OCI-LY1 (cell line): Measurements from ENCODE around the gene FXYD6.

Source experiments
- H2AFZ ChIP-seq: fragments of 200-600 bp; sonication (generic), shearing (Covaris generic); 2 replicates; pipeline ENCODE4 v1.6.0; 2014; ENCODE audit warnings: antibody characterized with exemption, mild to moderate bottlenecking, low read length
- H3F3A ChIP-seq: fragments of 200-600 bp; sonication (generic), shearing (Covaris generic); 2 replicates; pipeline ENCODE4 v1.6.0; 2014; ENCODE audit warnings: mild to moderate bottlenecking, antibody characterized with exemption, low read length, moderate library complexity; ENCODE audit not compliant: insufficient read depth
- H3K27ac ChIP-seq: fragments of 200-600 bp; sonication (generic); 2 replicates; pipeline ENCODE4 v1.5.1; 2014; ENCODE audit warnings: low read length, mixed run types, mild to moderate bottlenecking, low read depth; ENCODE audit not compliant: poor library complexity, severe bottlenecking
- H3K27me3 ChIP-seq: fragments of 200-600 bp; sonication (generic); 2 replicates; pipeline ENCODE4 v1.6.0; 2014; ENCODE audit warnings: antibody characterized with exemption, mild to moderate bottlenecking, low read length, moderate library complexity; ENCODE audit not compliant: insufficient read depth
- H3K36me3 ChIP-seq: fragments of 200-600 bp; sonication (generic); 2 replicates; pipeline ENCODE4 v1.6.1; 2014; ENCODE audit warnings: mild to moderate bottlenecking, antibody characterized with exemption, low read length, moderate library complexity, mixed read lengths; ENCODE audit not compliant: insufficient read depth
- H3K4me1 ChIP-seq: fragments of 200-600 bp; sonication (generic); 2 replicates; pipeline ENCODE4 v1.5.1; 2014; ENCODE audit warnings: mild to moderate bottlenecking, low read length, moderate library complexity; ENCODE audit not compliant: insufficient read depth, severe bottlenecking
- H3K4me2 ChIP-seq: fragments of 200-600 bp; sonication (generic), shearing (Covaris generic); 2 replicates; pipeline ENCODE4 v1.6.1; 2014; ENCODE audit warnings: low read length
- H3K4me3 ChIP-seq: fragments of 200-600 bp; sonication (generic); 2 replicates; pipeline ENCODE4 v1.5.1; 2014; ENCODE audit warnings: low read length, low read depth, mild to moderate bottlenecking, mixed read lengths; ENCODE audit not compliant: poor library complexity, severe bottlenecking
- H3K79me2 ChIP-seq: fragments of 200-600 bp; shearing (Covaris generic); 2 replicates; pipeline ENCODE4 v1.6.1; 2016; ENCODE audit warnings: mixed run types, low read length, mixed read lengths; ENCODE audit not compliant: insufficient read depth
- H3K9ac ChIP-seq: fragments of 200-600 bp; sonication (generic), shearing (Covaris generic); 2 replicates; pipeline ENCODE4 v1.6.1; 2014; ENCODE audit warnings: mild to moderate bottlenecking, low read length, mixed read lengths
- H3K9me2 ChIP-seq: fragments of 200-600 bp; sonication (generic), shearing (Covaris generic); 2 replicates; pipeline ENCODE4 v1.6.1; 2014; ENCODE audit warnings: low read depth, mild to moderate bottlenecking, low read length, mixed read lengths
- H3K9me3 ChIP-seq: fragments of 200-600 bp; shearing (Covaris generic); 2 replicates; pipeline ENCODE4 v1.6.1; 2014; ENCODE audit warnings: low read length, mixed read lengths
- H4K20me1 ChIP-seq: fragments of 200-600 bp; sonication (generic), shearing (Covaris generic); 2 replicates; pipeline ENCODE4 v1.6.0; 2016; ENCODE audit warnings: mild to moderate bottlenecking, low read length; ENCODE audit not compliant: insufficient read depth
- CTCF ChIP-seq: fragments of 200-600 bp; sonication (generic), shearing (Covaris generic); IDR thresholded peaks from 2 replicates; pipeline ENCODE4 v1.5.1; 2017; ENCODE audit warnings: mild to moderate bottlenecking, antibody characterized with exemption, low read length, moderate library complexity, mixed read lengths
- EZH2 ChIP-seq: fragments of 200-600 bp; sonication (generic), shearing (Covaris generic); IDR thresholded peaks from 2 replicates; pipeline ENCODE4 v1.8.0; 2017; ENCODE audit warnings: borderline replicate concordance, mixed run types, mild to moderate bottlenecking, antibody characterized with exemption, low read length, moderate library complexity, mixed read lengths

Gene FXYD6

GRCh38 chr11:117793583-117793982 lies 82.9 kb downstream of the FXYD6 start:
- Histone ChIP-seq H3K27me3 (no peaks in the 10 kb centered on the region), H3K9me3 (no peaks in the 10 kb centered on the region), H3K9me2 (no peaks in the 10 kb centered on the region)

GRCh38 chr11:117792992-117793391 lies 83.5 kb downstream of the FXYD6 start:
- Histone ChIP-seq H3K4me1 (no peaks in the 10 kb centered on the region), H3K79me2 (no peaks in the 10 kb centered on the region), H3K27ac (no peak overlapping the region), H3K9me3 (no peaks in the 10 kb centered on the region), H3K27me3 (no peaks in the 10 kb centered on the region), H3F3A (no peaks in the 10 kb centered on the region), H3K4me3 (no peak overlapping the region), H2AFZ (no peak overlapping the region), H4K20me1 (no peaks in the 10 kb centered on the region), H3K9ac (no peak overlapping the region), H3K4me2 (no peak overlapping the region), H3K9me2 (no peaks in the 10 kb centered on the region), H3K36me3 (no peaks in the 10 kb centered on the region)
- TF ChIP-seq CTCF (no peak), EZH2 (no peak)

More at GRCh38 chr11:117793583-117793982, 82.9 kb downstream of the FXYD6 start:
- Histone ChIP-seq H3K4me3 (no peak overlapping the region), H3K4me2 (no peak overlapping the region), H3K79me2 (no peaks in the 10 kb centered on the region), H3K9ac (no peak overlapping the region), H2AFZ (no peak overlapping the region), H3K36me3 (no peaks in the 10 kb centered on the region), H3K4me1 (no peaks in the 10 kb centered on the region), H3K27ac (no peak overlapping the region), H4K20me1 (no peaks in the 10 kb centered on the region), H3F3A (no peaks in the 10 kb centered on the region)
- TF ChIP-seq EZH2, result no peak
- TF ChIP-seq CTCF, result no peak

GRCh38 chr11:117792241-117792640 lies 84.2 kb downstream of the FXYD6 start:
- Histone ChIP-seq H2AFZ (no peak overlapping the region), H3K27me3 (no peaks in the 10 kb centered on the region), H3K4me2 (no peak overlapping the region)

More at GRCh38 chr11:117792241-117792640, 84.2 kb downstream of the FXYD6 start:
- Histone ChIP-seq H3K4me3 (no peak overlapping the region), H3K27ac (no peak overlapping the region), H3K9ac (no peak overlapping the region), H3K36me3 (no peaks in the 10 kb centered on the region), H3K9me2 (no peaks in the 10 kb centered on the region), H3F3A (no peaks in the 10 kb centered on the region), H4K20me1 (no peaks in the 10 kb centered on the region), H3K4me1 (no peaks in the 10 kb centered on the region), H3K79me2 (no peaks in the 10 kb centered on the region), H3K9me3 (no peaks in the 10 kb centered on the region)
- no peak for TF ChIP-seq EZH2
- TF ChIP-seq CTCF, result no peak
